HEK293T (cell line): Measurements from ENCODE around the gene PCDH9.
A peak's percentile ranks its signal among the peaks of the same experiment; 100 is the strongest.

Source experiments
- CTCF ChIA-PET: fragments of 350-600 bp; formaldehyde crosslinking; extraction: SDS; loops from one replicate; lab custom pipeline; 2021; ENCODE audit warnings: antibody characterized with exemption, inconsistent platforms; lab: Yijun Ruan, JAX
- POLR2A ChIA-PET: fragments of 350-600 bp; formaldehyde crosslinking; extraction: SDS; loops from one replicate; lab custom pipeline; 2020; ENCODE audit warnings: antibody characterized with exemption, inconsistent platforms; lab: Yijun Ruan, JAX
- DNase-seq: peaks from one replicate; pipeline ENCODE4 v3.0.0; 2012; ENCODE audit warnings: mixed read lengths; ENCODE audit errors: extremely low spot score
- ARNT ChIP-seq: fragments of 450-650 bp; IDR thresholded peaks from 2 replicates; pipeline ENCODE4 v1.6.1; 2017; ENCODE audit warnings: mild to moderate bottlenecking
- BHLHE40 ChIP-seq: fragments of 450-650 bp; IDR thresholded peaks from 2 replicates; pipeline ENCODE4 v1.6.1; 2016; ENCODE audit warnings: mild to moderate bottlenecking, moderate library complexity, borderline replicate concordance
- CTBP1 ChIP-seq: fragments of 450-650 bp; IDR thresholded peaks from 2 replicates; pipeline ENCODE4 v1.6.1; 2016; ENCODE audit warnings: borderline replicate concordance
- ELF4 ChIP-seq: fragments of 450-650 bp; IDR thresholded peaks from 2 replicates; pipeline ENCODE4 v1.6.1; 2017; ENCODE audit warnings: antibody characterized with exemption
- FOXA1 ChIP-seq: fragments of 450-650 bp; IDR thresholded peaks from 2 replicates; pipeline ENCODE4 v1.6.1; 2016; ENCODE audit warnings: mild to moderate bottlenecking
- FOXK2 ChIP-seq: fragments of 450-650 bp; IDR thresholded peaks from 2 replicates; pipeline ENCODE4 v1.6.1; 2016; ENCODE audit warnings: mild to moderate bottlenecking
- FOXM1 ChIP-seq: fragments of 450-650 bp; IDR thresholded peaks from 2 replicates; pipeline ENCODE4 v1.6.1; 2017; ENCODE audit warnings: mild to moderate bottlenecking, borderline replicate concordance
- HDGF ChIP-seq: fragments of 450-650 bp; IDR thresholded peaks from 2 replicates; pipeline ENCODE4 v1.6.1; 2017; ENCODE audit warnings: antibody characterized with exemption, borderline replicate concordance
- L3MBTL2 ChIP-seq: fragments of 450-650 bp; conservative IDR thresholded peaks from 2 replicates; pipeline ENCODE4 v1.6.1; 2016; ENCODE audit warnings: mild to moderate bottlenecking
- LEF1 ChIP-seq: fragments of 450-650 bp; IDR thresholded peaks from 2 replicates; pipeline ENCODE4 v1.6.1; 2017; ENCODE audit warnings: mild to moderate bottlenecking, borderline replicate concordance
- NFRKB ChIP-seq: fragments of 450-650 bp; IDR thresholded peaks from 2 replicates; pipeline ENCODE4 v1.6.1; 2016; ENCODE audit warnings: mild to moderate bottlenecking, moderate library complexity
- SP1 ChIP-seq: fragments of 450-650 bp; IDR thresholded peaks from 2 replicates; pipeline ENCODE4 v1.6.1; 2017
- SUZ12 ChIP-seq: fragments of 450-650 bp; IDR thresholded peaks from 2 replicates; pipeline ENCODE4 v1.6.1; 2016; ENCODE audit warnings: mild to moderate bottlenecking
- TARDBP ChIP-seq: fragments of 450-650 bp; IDR thresholded peaks from 2 replicates; pipeline ENCODE4 v1.6.1; 2016
- ZNF384 ChIP-seq: fragments of 450-650 bp; IDR thresholded peaks from 2 replicates; pipeline ENCODE4 v1.6.1; 2016
- TF ChIP-seq, protein P1 (sequence below): fragments of 450-650 bp; IDR thresholded peaks from 2 replicates; pipeline ENCODE4 v1.6.1; 2016

Gene PCDH9

DNA sequence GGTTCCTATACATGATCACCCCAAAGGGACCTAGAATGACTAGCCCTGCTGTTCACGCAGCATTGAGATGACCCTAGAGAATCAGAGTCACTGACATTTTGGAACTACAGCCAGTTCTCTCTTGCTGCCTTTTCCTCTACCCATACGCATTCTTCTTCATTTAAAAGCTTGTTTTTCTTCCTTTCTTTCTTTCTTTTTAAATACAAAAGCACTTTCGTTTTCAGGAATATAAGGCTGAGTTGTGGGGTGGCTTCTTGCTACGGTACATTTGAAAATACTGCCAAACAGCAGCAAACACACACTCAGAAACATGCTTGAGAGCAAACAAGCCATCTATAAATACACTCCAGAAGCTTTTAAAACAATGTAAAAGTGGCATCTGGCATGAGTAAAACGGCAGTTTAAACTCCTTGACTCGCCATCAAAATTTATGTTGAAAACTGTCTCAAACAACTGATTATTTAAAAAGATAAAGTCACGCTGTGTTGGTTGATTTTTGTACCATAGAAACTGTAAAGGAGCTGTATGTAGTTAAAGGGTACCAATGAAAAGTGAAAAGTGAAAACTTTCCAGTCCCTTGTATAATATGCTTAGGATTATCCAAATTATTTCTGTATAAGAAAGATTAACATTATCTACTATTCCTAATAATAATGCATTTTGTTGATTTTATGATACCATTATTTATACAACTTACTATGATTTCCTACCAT lies 95.6 kb downstream of the PCDH9 start:
- CTCF ChIA-PET: interaction anchor here (0.7 to 1.4 kb wide), 3 partner anchors 11 to 50 kb away, joined by 3 to 4 read pairs (median 3); no protein-coding TSS in a partner anchor
- DNase-seq: peak; percentile 55
- POLR2A ChIA-PET: interaction anchor here (1.0 kb wide), 1 partner anchor 13 kb away, joined by 3 read pairs; no protein-coding TSS in a partner anchor
- TF ChIP-seq, protein P1, sequence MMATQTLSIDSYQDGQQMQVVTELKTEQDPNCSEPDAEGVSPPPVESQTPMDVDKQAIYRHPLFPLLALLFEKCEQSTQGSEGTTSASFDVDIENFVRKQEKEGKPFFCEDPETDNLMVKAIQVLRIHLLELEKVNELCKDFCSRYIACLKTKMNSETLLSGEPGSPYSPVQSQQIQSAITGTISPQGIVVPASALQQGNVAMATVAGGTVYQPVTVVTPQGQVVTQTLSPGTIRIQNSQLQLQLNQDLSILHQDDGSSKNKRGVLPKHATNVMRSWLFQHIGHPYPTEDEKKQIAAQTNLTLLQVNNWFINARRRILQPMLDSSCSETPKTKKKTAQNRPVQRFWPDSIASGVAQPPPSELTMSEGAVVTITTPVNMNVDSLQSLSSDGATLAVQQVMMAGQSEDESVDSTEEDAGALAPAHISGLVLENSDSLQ: peak; percentile 29; the same call in 1 of the 2 replicates
- TF ChIP-seq FOXA1: no peak
- TF ChIP-seq L3MBTL2: 0 out of 2 replicates have a peak, but pooled peaks have one; percentile 4

DNA sequence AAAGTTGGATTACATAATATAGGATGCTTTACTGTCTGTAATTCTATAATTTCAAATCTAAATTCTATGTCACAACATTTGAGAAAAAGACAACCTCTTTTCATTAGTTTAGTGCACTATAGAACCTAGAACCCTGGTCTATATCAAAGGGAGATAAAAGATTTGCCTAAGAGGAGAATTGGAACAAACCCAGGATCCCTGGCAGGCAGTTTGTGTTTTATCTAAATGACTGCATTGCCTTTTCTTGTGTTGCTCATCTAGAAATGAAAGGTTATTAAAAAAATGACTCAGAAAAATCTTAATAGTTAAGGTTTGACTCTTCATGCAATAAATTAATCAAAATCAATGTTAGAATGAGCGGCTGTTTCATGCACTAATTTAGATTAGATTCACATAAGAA lies 96.7 kb downstream of the PCDH9 start:
- POLR2A ChIA-PET: no interaction called here
- DNase-seq: no peak
- CTCF ChIA-PET: interaction anchor here (0.5 kb wide), 1 partner anchor 15 kb away, joined by 3 read pairs; no protein-coding TSS in a partner anchor
- TF ChIP-seq L3MBTL2: no peak
- TF ChIP-seq SP1: no peak
- TF ChIP-seq LEF1: no peak
- TF ChIP-seq FOXM1: no peak
- TF ChIP-seq FOXA1: no peak
- no peak for TF ChIP-seq HDGF
- no peak for TF ChIP-seq ZNF384
- TF ChIP-seq CTBP1: no peak
- no peak for TF ChIP-seq FOXK2
- no peak for TF ChIP-seq SUZ12

- TF ChIP-seq SUZ12: no peak
- no peak for TF ChIP-seq NFRKB
- no peak for TF ChIP-seq BHLHE40
- TF ChIP-seq LEF1: no peak
- no peak for TF ChIP-seq CTBP1
- no peak for TF ChIP-seq ELF4
- no peak for TF ChIP-seq FOXK2
- TF ChIP-seq FOXM1: no peak
- TF ChIP-seq SP1: no peak
- TF ChIP-seq FOXA1: no peak
- TF ChIP-seq TARDBP: no peak
- no peak for TF ChIP-seq L3MBTL2
- TF ChIP-seq, protein P1: no peak
- DNase-seq: no peak
- ChIA-PET CTCF (no interaction called here), POLR2A (no interaction called here)
Measured at GRCh38 chr13:67131393-67131792, 98.7 kb downstream of the PCDH9 start.

DNA sequence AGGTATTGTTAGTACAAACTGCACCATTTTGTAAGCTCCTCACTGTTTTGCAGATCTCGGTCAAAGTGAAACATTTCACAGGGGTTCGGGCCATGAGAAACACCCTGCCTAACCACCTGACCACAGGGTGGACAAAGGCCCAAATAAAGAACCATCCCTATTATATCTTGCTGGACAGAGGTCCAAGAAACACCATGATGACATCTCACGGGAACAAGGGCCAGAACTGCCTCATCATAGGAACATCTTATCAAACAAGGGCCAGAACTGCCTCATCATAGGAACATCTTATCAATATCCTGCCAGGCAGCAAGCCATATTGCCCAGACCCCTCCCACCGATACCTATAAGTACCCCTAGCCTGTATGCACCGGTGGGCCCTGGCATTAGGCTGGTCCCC lies 99.7 kb downstream of the PCDH9 start:
- ChIA-PET POLR2A (no interaction called here), CTCF (interaction anchor here (0.6 to 0.9 kb wide), 2 partner anchors 29 to 407 kb away, joined by 3 read pairs; no protein-coding TSS in a partner anchor)
- DNase-seq: no peak
- TF ChIP-seq, protein P1: no peak
- no peak for TF ChIP-seq ARNT
- no peak for TF ChIP-seq BHLHE40
- TF ChIP-seq SP1: no peak
- no peak for TF ChIP-seq L3MBTL2
- TF ChIP-seq HDGF: no peak

DNA sequence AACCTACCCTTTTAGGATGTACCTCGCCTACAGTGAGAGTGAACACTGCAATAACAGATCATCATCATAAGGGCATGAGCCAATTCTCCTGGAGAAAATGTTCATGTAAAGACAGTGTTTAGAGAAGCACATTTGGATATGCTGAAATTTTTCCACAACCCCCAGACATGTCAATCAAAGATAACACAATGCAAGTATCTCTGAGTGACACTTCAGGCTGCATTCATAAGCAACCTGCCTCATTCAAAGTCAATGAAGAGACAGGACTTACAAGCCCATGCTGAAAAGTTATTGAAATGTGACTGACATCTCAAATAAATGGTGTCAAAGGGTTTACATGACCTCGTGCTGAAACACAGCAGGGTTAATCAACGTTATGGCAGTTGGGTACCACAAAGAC lies 102.0 kb downstream of the PCDH9 start:
- TF ChIP-seq SP1: no peak
- TF ChIP-seq, protein P1: peak; percentile 93
- no peak for DNase-seq
- ChIA-PET POLR2A (no interaction called here), CTCF (no interaction called here)

DNA sequence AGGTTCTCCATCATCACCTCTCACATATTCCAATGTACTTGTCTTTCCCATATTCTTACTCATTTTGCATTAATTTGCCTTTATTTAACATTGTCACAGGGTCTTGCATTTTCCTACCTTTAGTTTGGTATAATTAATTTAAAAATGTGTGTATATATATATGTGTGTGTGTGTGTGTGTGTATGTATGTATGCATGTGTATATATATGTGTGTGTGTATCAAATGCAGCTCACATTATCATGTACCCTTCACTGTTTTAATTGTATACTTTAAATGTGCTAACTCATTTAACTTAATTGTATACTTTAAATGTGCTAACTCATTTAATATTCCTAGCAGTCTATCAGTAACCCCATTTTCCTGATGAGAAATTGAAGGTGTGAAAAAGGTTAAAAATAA lies 104.5 kb downstream of the PCDH9 start:
- TF ChIP-seq HDGF: no peak
- TF ChIP-seq TARDBP: no peak
- TF ChIP-seq NFRKB: no peak
- no peak for TF ChIP-seq L3MBTL2
- no peak for TF ChIP-seq FOXK2
- no peak for TF ChIP-seq ELF4
- no peak for TF ChIP-seq BHLHE40
- TF ChIP-seq FOXA1: no peak
- TF ChIP-seq LEF1: no peak
- no peak for TF ChIP-seq FOXM1
- TF ChIP-seq CTBP1: no peak
- TF ChIP-seq SUZ12: no peak
- TF ChIP-seq, protein P1: no peak
- no peak for TF ChIP-seq SP1
- no peak for TF ChIP-seq ARNT
- no peak for TF ChIP-seq ZNF384
- no peak for DNase-seq
- CTCF ChIA-PET: interaction anchor here (0.6 kb wide), 1 partner anchor 92 kb away, joined by 3 read pairs; no protein-coding TSS in a partner anchor
- POLR2A ChIA-PET: no interaction called here
